PC-9 (cell line): ENCODE measurements around the gene PLEKHG7.

Experiments
- CTCF ChIP-seq: fragments of 200-600 bp; sonication (generic); conservative IDR thresholded peaks from 2 replicates; pipeline ENCODE4 v1.6.1; 2017; ENCODE audit warnings: mixed run types, antibody characterized with exemption, mild to moderate bottlenecking, moderate library complexity
- EZH2 ChIP-seq: fragments of 200-600 bp; sonication (generic); IDR thresholded peaks from 2 replicates; pipeline ENCODE4 v1.8.0; 2017; ENCODE audit warnings: antibody characterized with exemption, low read depth

- TF ChIP-seq CTCF, result no peak
- TF ChIP-seq EZH2, result no peak
Measured at GRCh38 chr12:92786045-92786444, 83.3 kb downstream of the PLEKHG7 start.
